Trophoblast cell (in vitro differentiated cells and primary cell): Measurements from ENCODE around the gene OPTC.

Experiments used
- DNase-seq, 2 donors: peaks; one replicate each; pipeline ENCODE4 v3.0.0-alpha.2; 2016
- H2AFZ ChIP-seq: 2 replicates; pipeline ENCODE4 v1.6.1; 2013; ENCODE audit warnings: low read length, moderate library complexity, mild to moderate bottlenecking; ENCODE audit not compliant: insufficient read depth, poor library complexity
- H2AK5ac ChIP-seq: 2 replicates; pipeline ENCODE4 v1.6.1; 2013; ENCODE audit warnings: mild to moderate bottlenecking, low read length
- H2BK120ac ChIP-seq: 2 replicates; pipeline ENCODE4 v1.6.1; 2013; ENCODE audit warnings: low read length, mild to moderate bottlenecking, moderate library complexity; ENCODE audit not compliant: insufficient read depth, poor library complexity
- H2BK12ac ChIP-seq: 2 replicates; pipeline ENCODE4 v1.6.1; 2013; ENCODE audit warnings: mild to moderate bottlenecking, low read length, moderate library complexity
- H2BK5ac ChIP-seq: 2 replicates; pipeline ENCODE4 v1.6.1; 2013; ENCODE audit warnings: low read length, low read depth, moderate library complexity, mild to moderate bottlenecking; ENCODE audit not compliant: poor library complexity
- H3K14ac ChIP-seq: 2 replicates; pipeline ENCODE4 v1.6.1; 2013; ENCODE audit warnings: mild to moderate bottlenecking, low read length
- H3K18ac ChIP-seq: 2 replicates; pipeline ENCODE4 v1.6.1; 2013; ENCODE audit warnings: mild to moderate bottlenecking, low read length
- H3K23ac ChIP-seq: 2 replicates; pipeline ENCODE4 v1.6.1; 2013; ENCODE audit warnings: low read length
- H3K27ac ChIP-seq: 2 replicates; pipeline ENCODE4 v1.5.1; 2013; ENCODE audit warnings: low read depth, mild to moderate bottlenecking, inconsistent platforms, low read length, moderate library complexity
- H3K27me3 ChIP-seq: 2 replicates; pipeline ENCODE4 v1.6.1; 2013; ENCODE audit warnings: inconsistent platforms, mild to moderate bottlenecking, low read length, moderate library complexity; ENCODE audit not compliant: insufficient read depth
- H3K36me3 ChIP-seq, 2 experiments: 1 replicate in 1 of 2; 2 replicates in 1 of 2; pipeline ENCODE4 v1.6.1; 2013; ENCODE audit warnings: low read length in 2 of 2, mild to moderate bottlenecking in 2 of 2, moderate library complexity in 1 of 2; ENCODE audit not compliant: insufficient read depth in 2 of 2, control insufficient read depth in 1 of 2
- H3K4ac ChIP-seq: 2 replicates; pipeline ENCODE4 v1.6.1; 2013; ENCODE audit warnings: low read depth, mild to moderate bottlenecking, low read length, moderate library complexity
- H3K4me1 ChIP-seq, 2 experiments: 1 replicate in 1 of 2; 2 replicates in 1 of 2; pipeline ENCODE4 v1.6.1; 2013; ENCODE audit warnings: low read length in 2 of 2, mild to moderate bottlenecking in 2 of 2, moderate library complexity in 1 of 2; ENCODE audit not compliant: insufficient read depth in 2 of 2, control insufficient read depth in 1 of 2
- H3K4me2 ChIP-seq: 2 replicates; pipeline ENCODE4 v1.6.1; 2013; ENCODE audit warnings: inconsistent platforms, mild to moderate bottlenecking, low read length, moderate library complexity
- H3K4me3 ChIP-seq: 2 replicates; pipeline ENCODE4 v1.5.1; 2013; ENCODE audit warnings: mild to moderate bottlenecking, low read depth, low read length, inconsistent platforms
- H3K79me1 ChIP-seq: one replicate; pipeline ENCODE4 v1.6.1; 2013; ENCODE audit warnings: low read length
- H3K79me2 ChIP-seq: 2 replicates; pipeline ENCODE4 v1.6.1; 2013; ENCODE audit warnings: low read length, mild to moderate bottlenecking; ENCODE audit not compliant: control insufficient read depth, insufficient read depth, poor library complexity
- H3K9ac ChIP-seq: 2 replicates; pipeline ENCODE4 v1.6.1; 2013; ENCODE audit warnings: mild to moderate bottlenecking, low read length
- H3K9me3 ChIP-seq: 2 replicates; pipeline ENCODE4 v1.6.1; 2013; ENCODE audit warnings: low read depth, mild to moderate bottlenecking, control low read depth, inconsistent platforms, low read length; ENCODE audit not compliant: insufficient read depth
- H4K12ac ChIP-seq: 2 replicates; pipeline ENCODE4 v1.6.1; 2013; ENCODE audit warnings: low read depth, mild to moderate bottlenecking, low read length, moderate library complexity
- H4K8ac ChIP-seq: 2 replicates; pipeline ENCODE4 v1.6.1; 2013; ENCODE audit warnings: low read depth, mild to moderate bottlenecking, low read length, moderate library complexity
- H4K91ac ChIP-seq: one replicate; pipeline ENCODE4 v1.6.1; 2013; ENCODE audit warnings: low read depth, mild to moderate bottlenecking, low read length, moderate library complexity
- WGBS: extraction: QIAGEN DNeasy Blood & Tissue Kit; methylation state at CpG from one replicate; pipeline ENCODE4 v1.1.7; 2013; ENCODE audit warnings: missing lambda C conversion rate; ENCODE audit not compliant: insufficient read length, insufficient coverage; ENCODE audit errors: extremely low coverage; 5-methylcytosine and 5-hydroxymethylcytosine counted together

The OPTC gene

DNA sequence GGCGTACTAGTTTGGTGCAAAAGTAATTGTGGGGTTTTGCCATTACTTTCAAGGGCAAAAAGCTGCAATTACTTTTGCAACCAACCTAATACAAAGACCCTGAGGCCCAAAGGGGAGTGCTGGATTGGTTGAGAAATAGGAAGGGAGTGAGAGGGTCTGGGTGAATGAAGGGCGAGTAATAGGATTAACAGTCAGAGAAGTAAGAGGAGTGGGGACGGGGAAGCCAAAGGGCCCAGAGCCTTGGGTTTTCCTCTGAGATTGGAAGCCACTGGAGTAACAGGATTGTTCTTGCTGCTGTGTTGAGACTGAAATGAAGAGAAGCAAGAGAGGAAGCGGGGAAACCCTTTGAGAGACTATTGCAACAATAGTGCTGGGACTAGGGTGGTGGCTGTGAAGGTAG lies 37.4 kb upstream of the OPTC start:
- no peak overlapping the region for H2BK5ac ChIP-seq
- H3K79me2 ChIP-seq: no peaks in the 10 kb centered on the region
- no peaks in the 10 kb centered on the region for H3K9me3 ChIP-seq
- H3K4ac ChIP-seq: no peak overlapping the region
- DNase-seq: no peak
- no peak overlapping the region for H3K23ac ChIP-seq
- no peak overlapping the region for H3K14ac ChIP-seq
- 100% methylated on average over 1 of the region's 4 CpGs for WGBS
- H3K27ac ChIP-seq: no peak overlapping the region
- H3K9ac ChIP-seq: no peak overlapping the region
- H2BK120ac ChIP-seq: no peak overlapping the region
- no peak overlapping the region for H3K4me2 ChIP-seq
- no peak overlapping the region for H4K8ac ChIP-seq
- no peak overlapping the region for H2AFZ ChIP-seq
- no peaks in the 10 kb centered on the region for H3K27me3 ChIP-seq
- no peak overlapping the region for H3K18ac ChIP-seq
- peaks cover 2% of the 10 kb centered on the region for H3K79me1 ChIP-seq
- H3K4me3 ChIP-seq: no peak overlapping the region
- no peak overlapping the region for H4K12ac ChIP-seq
- H3K4me1 ChIP-seq: peaks cover 0 to 2% of the 10 kb centered on the region in 2 experiments
- no peak overlapping the region for H2AK5ac ChIP-seq
- no peak overlapping the region for H4K91ac ChIP-seq
- H2BK12ac ChIP-seq: no peak overlapping the region
- H3K36me3 ChIP-seq: no peaks in the 10 kb centered on the region

DNA sequence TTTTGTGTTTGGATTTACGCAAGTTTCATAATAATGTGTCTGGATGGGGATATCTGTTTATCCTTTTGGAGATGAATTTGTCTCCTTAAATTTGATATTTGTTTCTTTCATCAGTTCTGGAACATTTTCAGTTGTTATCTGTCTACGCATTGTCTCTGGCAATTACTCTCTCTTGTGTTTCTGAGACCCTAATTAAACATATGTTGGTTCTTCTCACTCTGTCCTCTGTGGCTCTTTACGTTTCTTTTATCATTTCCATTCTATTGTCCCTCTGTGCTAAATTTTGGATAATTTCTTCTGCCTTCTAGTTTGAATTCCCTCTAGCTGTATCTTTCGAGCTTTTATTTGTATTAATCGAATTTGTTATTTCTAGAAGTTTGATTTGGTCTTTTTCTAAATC lies 35.9 kb upstream of the OPTC start:
- no peak overlapping the region for H3K4me3 ChIP-seq
- H3K9ac ChIP-seq: no peak overlapping the region
- no CpG with 5 or more reads among the region's 5 CpGs for WGBS
- H3K14ac ChIP-seq: no peak overlapping the region
- H2AK5ac ChIP-seq: no peak overlapping the region
- no peak overlapping the region for H3K4me2 ChIP-seq
- H3K79me2 ChIP-seq: no peaks in the 10 kb centered on the region
- H2BK120ac ChIP-seq: no peak overlapping the region
- no peak overlapping the region for H2AFZ ChIP-seq
- no peaks in the 10 kb centered on the region for H3K9me3 ChIP-seq
- DNase-seq: no peak
- H3K27ac ChIP-seq: no peak overlapping the region
- no peak overlapping the region for H3K18ac ChIP-seq
- no peaks in the 10 kb centered on the region for H3K36me3 ChIP-seq
- no peak overlapping the region for H3K4ac ChIP-seq
- peaks cover 0 to 2% of the 10 kb centered on the region in 2 experiments for H3K4me1 ChIP-seq
- no peak overlapping the region for H4K91ac ChIP-seq
- no peak overlapping the region for H2BK5ac ChIP-seq
- no peak overlapping the region for H4K12ac ChIP-seq
- no peak overlapping the region for H3K23ac ChIP-seq
- H4K8ac ChIP-seq: no peak overlapping the region
- peaks cover 2% of the 10 kb centered on the region for H3K79me1 ChIP-seq
- H2BK12ac ChIP-seq: no peak overlapping the region
- no peaks in the 10 kb centered on the region for H3K27me3 ChIP-seq

DNA sequence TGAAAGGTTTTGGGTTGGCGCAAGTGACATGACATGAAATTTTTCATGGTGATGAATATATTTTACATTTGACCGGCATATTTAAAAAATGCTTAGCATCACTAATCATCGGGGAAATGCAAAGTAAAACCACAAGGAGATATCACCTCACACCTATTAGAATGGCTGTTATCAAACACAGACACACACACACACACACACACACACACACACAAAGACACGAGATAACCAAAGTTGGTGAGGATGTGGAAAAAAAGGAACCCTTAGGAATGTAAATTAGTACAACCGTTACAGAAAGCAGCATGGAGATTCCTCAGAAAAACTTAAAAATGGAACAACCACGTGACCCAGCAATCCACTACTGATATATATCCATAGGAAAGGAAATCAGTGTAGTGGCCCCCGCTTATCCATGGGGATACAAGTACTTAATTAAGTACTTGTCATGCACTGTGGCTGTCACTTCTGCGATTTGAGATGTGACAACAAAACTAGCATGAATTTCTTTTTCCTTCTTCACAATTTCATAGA lies 34.2 kb upstream of the OPTC start:
- H2BK5ac ChIP-seq: no peak overlapping the region
- no peak overlapping the region for H3K4ac ChIP-seq
- H3K79me1 ChIP-seq: no peaks in the 10 kb centered on the region
- H2AFZ ChIP-seq: no peak overlapping the region
- H3K27me3 ChIP-seq: no peaks in the 10 kb centered on the region
- no peak overlapping the region for H3K23ac ChIP-seq
- WGBS: no CpG with 5 or more reads among the region's 8 CpGs
- no peak overlapping the region for H3K4me3 ChIP-seq
- no peak overlapping the region for H3K4me2 ChIP-seq
- no peak overlapping the region for H2AK5ac ChIP-seq
- no peaks in the 10 kb centered on the region for H3K9me3 ChIP-seq
- H2BK120ac ChIP-seq: no peak overlapping the region
- no peak overlapping the region for H4K8ac ChIP-seq
- DNase-seq: no peak
- H3K4me1 ChIP-seq: peaks cover 0 to 2% of the 10 kb centered on the region in 2 experiments
- H3K27ac ChIP-seq: no peak overlapping the region
- no peak overlapping the region for H2BK12ac ChIP-seq
- no peaks in the 10 kb centered on the region for H3K79me2 ChIP-seq
- no peak overlapping the region for H4K12ac ChIP-seq
- no peak overlapping the region for H3K18ac ChIP-seq
- H3K9ac ChIP-seq: no peak overlapping the region
- H3K36me3 ChIP-seq: no peaks in the 10 kb centered on the region
- no peak overlapping the region for H3K14ac ChIP-seq
- H4K91ac ChIP-seq: no peak overlapping the region

DNA sequence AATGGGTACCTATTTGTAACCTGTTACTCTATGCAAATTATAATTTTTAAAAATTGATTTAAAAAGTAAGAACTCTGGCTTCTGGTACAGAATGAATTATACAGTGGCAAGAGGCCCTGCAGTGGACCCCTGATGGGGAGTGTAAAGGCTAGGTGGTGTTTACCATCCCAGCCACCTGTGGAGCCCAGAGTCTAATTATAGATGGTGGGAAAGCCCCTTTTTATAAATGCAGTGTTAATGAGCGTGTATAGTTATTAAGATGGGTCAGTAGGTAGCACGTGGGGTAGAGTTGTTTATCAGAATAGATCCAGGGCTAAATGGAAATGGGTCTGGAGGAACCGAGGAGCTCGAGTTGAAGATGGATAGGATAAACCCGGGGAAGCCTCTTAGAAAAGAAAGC lies 32.2 kb upstream of the OPTC start:
- no peak overlapping the region for H3K14ac ChIP-seq
- no peaks in the 10 kb centered on the region for H3K4me1 ChIP-seq
- no peak overlapping the region for H3K4me2 ChIP-seq
- no peak overlapping the region for H3K23ac ChIP-seq
- no peaks in the 10 kb centered on the region for H3K79me1 ChIP-seq
- no peak overlapping the region for H4K12ac ChIP-seq
- no peak overlapping the region for H3K27ac ChIP-seq
- H2BK5ac ChIP-seq: no peak overlapping the region
- no peak for DNase-seq
- H2AFZ ChIP-seq: no peak overlapping the region
- H2AK5ac ChIP-seq: no peak overlapping the region
- H2BK12ac ChIP-seq: no peak overlapping the region
- no peaks in the 10 kb centered on the region for H3K36me3 ChIP-seq
- 100% methylated on average over 2 of the region's 5 CpGs for WGBS
- no peaks in the 10 kb centered on the region for H3K79me2 ChIP-seq
- no peak overlapping the region for H3K9ac ChIP-seq
- H3K9me3 ChIP-seq: no peaks in the 10 kb centered on the region
- no peaks in the 10 kb centered on the region for H3K27me3 ChIP-seq
- H4K8ac ChIP-seq: no peak overlapping the region
- no peak overlapping the region for H3K18ac ChIP-seq
- no peak overlapping the region for H3K4me3 ChIP-seq
- H4K91ac ChIP-seq: no peak overlapping the region
- H3K4ac ChIP-seq: no peak overlapping the region
- H2BK120ac ChIP-seq: no peak overlapping the region
